ENCODE measurements around the gene IL17REL.

DNA sequence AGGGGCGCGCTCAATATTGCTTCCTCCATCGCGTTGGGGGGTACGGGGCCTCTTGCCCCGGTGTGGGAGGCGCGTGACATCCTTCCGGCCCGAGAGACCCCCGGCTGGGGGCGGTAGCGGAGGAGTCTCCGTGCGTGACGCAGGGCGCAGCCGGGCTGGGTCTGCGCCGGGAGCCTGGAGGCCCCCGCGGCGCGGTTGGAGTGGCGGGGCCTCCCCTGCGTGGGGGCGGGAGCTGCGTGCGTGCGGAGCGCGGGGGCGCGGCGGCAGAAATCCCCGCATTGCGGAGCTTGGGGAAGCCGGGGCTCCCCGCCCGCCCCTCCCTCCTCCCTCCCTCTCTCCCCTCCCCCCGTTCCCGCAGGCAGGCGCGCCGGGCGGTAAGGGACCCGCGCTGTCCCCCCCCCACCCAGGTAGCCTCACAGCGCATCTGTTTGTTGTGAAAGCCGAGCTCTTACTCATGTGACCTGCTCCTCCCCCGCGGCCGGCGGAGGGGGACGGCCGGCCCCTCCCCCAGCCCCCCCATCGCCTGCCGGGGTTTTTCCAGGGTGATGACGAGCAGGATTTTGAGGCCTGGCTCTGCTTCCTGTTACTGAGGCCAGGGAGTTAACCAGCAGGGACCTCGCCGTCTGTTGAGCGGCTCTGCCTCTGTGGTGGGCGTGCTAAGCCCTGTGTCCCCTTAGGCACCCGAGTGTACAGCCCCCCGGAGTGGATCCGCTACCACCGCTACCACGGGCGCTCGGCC is 50.4 kb downstream of the IL17REL start:
- no peak; the same call in 1 of the 2 replicates for TF ChIP-seq POLR2A (IDR thresholded peaks at IDR 0.05; ENCODE audit: low read depth, low read length)
- no peak; the same call in 1 of the 2 replicates for TF ChIP-seq POLR2AphosphoS5 (IDR thresholded peaks at IDR 0.05; ENCODE audit: low read depth, low read length)
- no peak for TF ChIP-seq TAF1 (IDR thresholded peaks at IDR 0.05; ENCODE audit: low read depth, low read length)
- no peak for TF ChIP-seq SPI1 (IDR thresholded peaks at IDR 0.05; ENCODE audit: low read depth, low read length)
- no peak for TF ChIP-seq PAX5 (IDR thresholded peaks at IDR 0.05; ENCODE audit: insufficient read depth, low read length, severe bottlenecking)
- TF ChIP-seq POU2F2 (IDR thresholded peaks at IDR 0.05; ENCODE audit: low read depth, low read length), result no peak
